RWPE1 (cell line): ENCODE results near the gene FKBP10.
"Not testable (repeated sequence)": the region's sequence is repeated elsewhere in the genome, so short reads cannot be mapped to it uniquely, and the experiment has no call there.

Experiments used
- CTCF ChIA-PET: fragments of 350-600 bp; sonication (Branson Sonifier 250); formaldehyde crosslinking; extraction: SDS; loops from one replicate; lab custom pipeline; 2021; lab: Yijun Ruan, JAX
- POLR2A ChIA-PET: fragments of 400-600 bp; formaldehyde crosslinking; extraction: SDS; loops from one replicate; lab custom pipeline; 2020; ENCODE audit warnings: antibody characterized with exemption; ENCODE audit not compliant: low non-redundant PET; lab: Yijun Ruan, JAX
- DNase-seq: peaks from one replicate; pipeline ENCODE4 v3.0.0; 2012; ENCODE audit warnings: low spot score
- H3K27ac ChIP-seq: fragments of 450-650 bp; 2 replicates; pipeline ENCODE4 v1.5.1; 2017
- CTCF ChIP-seq: fragments of 450-650 bp; conservative IDR thresholded peaks from 2 replicates; pipeline ENCODE4 v1.5.1; 2017; ENCODE audit warnings: low read depth, mild to moderate bottlenecking

Gene FKBP10

GRCh38 chr17:41773190-41773588 lies 39.6 kb upstream of the FKBP10 start:
- peak; percentile 91 for DNase-seq
- POLR2A ChIA-PET, result interaction anchor here (1.3 to 1.5 kb wide), 2 partner anchors 13 to 27 kb away, joined by 5 to 7 read pairs; partner anchors contain the start of gene JUP
- no peak for TF ChIP-seq CTCF
- CTCF ChIA-PET, result interaction anchor here (0.6 to 1.9 kb wide), 3 partner anchors 13 to 38 kb away, joined by 3 to 6 read pairs (median 5); partner anchors contain the start of gene P3H4
- H3K27ac ChIP-seq, result peak overlapping the region; percentile 97

- ChIA-PET CTCF (interaction anchor here (0.6 to 1.9 kb wide), 4 partner anchors 12 to 37 kb away, joined by 3 to 6 read pairs (median 4); partner anchors contain the start of gene P3H4), POLR2A (interaction anchor here (1.3 to 1.5 kb wide), 2 partner anchors 12 to 27 kb away, joined by 5 to 7 read pairs; partner anchors contain the start of gene JUP)
- peak overlapping the region; percentile 97 for H3K27ac ChIP-seq
- TF ChIP-seq CTCF, result no peak
- no peak for DNase-seq
Measured at GRCh38 chr17:41773731-41774193, 39.0 kb upstream of the FKBP10 start.

- DNase-seq, result no peak
- H3K27ac ChIP-seq, result peak overlapping the region; percentile 97
- no peak for TF ChIP-seq CTCF
- POLR2A ChIA-PET, result no interaction called here
- CTCF ChIA-PET, result interaction anchor here (1.2 kb wide), 1 partner anchor 26 kb away, joined by 3 read pairs; no protein-coding TSS in a partner anchor
Measured at GRCh38 chr17:41775394-41776226, 37.2 kb upstream of the FKBP10 start.

GRCh38 chr17:41776262-41776900 lies 36.4 kb upstream of the FKBP10 start:
- POLR2A ChIA-PET, DNase-seq, CTCF ChIA-PET: not testable (repeated sequence)
- peak overlapping the region; percentile 97 for H3K27ac ChIP-seq

GRCh38 chr17:41777157-41777573 lies 35.6 kb upstream of the FKBP10 start:
- ChIA-PET CTCF (interaction anchor here (0.6 to 1.9 kb wide), 3 partner anchors 9 to 25 kb away, joined by 3 to 14 read pairs (median 4); no protein-coding TSS in a partner anchor), POLR2A (interaction anchor here (1.8 kb wide), 1 partner anchor 9 kb away, joined by 6 read pairs; the partner anchor contains the start of gene JUP)
- TF ChIP-seq CTCF, result no peak
- no peak for DNase-seq
- peak overlapping the region; percentile 97 for H3K27ac ChIP-seq

- POLR2A ChIA-PET, result interaction anchor here (1.8 kb wide), 1 partner anchor 9 kb away, joined by 6 read pairs; the partner anchor contains the start of gene JUP
- TF ChIP-seq CTCF, result no peak
- CTCF ChIA-PET, result interaction anchor here (0.6 to 1.9 kb wide), 4 partner anchors 8 to 29 kb away, joined by 3 to 14 read pairs (median 4); no protein-coding TSS in a partner anchor
- DNase-seq, result peak; percentile 58
- peak overlapping the region; percentile 97 for H3K27ac ChIP-seq
Measured at GRCh38 chr17:41777574-41778188, 35.1 kb upstream of the FKBP10 start.
